Stimulated activated CD4-positive, alpha-beta T cell treated with anti-CD3 and anti-CD28 coated beads, TNF-alpha, amount 100 ng/mL, for 48 hours (primary cell): ENCODE results near the gene BUB3.

Experiments
- DNase-seq, 3 donors: peaks; one replicate each; pipeline ENCODE4 v3.0.0-alpha.2; 2020; ENCODE audit warnings: low read depth in 3 of 3

BUB3 gene

GRCh38 chr10:123154092-123154710 is at the start of gene BUB3:
BUB3 (plus strand) TSS chr10:123154402; CDS start chr10:123154918, 516 bp downstream.
- DNase-seq, result peak; percentile 83 to 93 (median 84)

GRCh38 chr10:123109466-123109865 is 44.7 kb upstream of the BUB3 start:
- no peak for DNase-seq

- no peak for DNase-seq
Measured at GRCh38 chr10:123117644-123118417, 36.4 kb upstream of the BUB3 start.

GRCh38 chr10:123119081-123119480 is 35.1 kb upstream of the BUB3 start:
- no peak for DNase-seq

- DNase-seq, result no peak
Measured at GRCh38 chr10:123126246-123126645, 28.0 kb upstream of the BUB3 start.

- no peak for DNase-seq
Measured at GRCh38 chr10:123129618-123130271, 24.5 kb upstream of the BUB3 start.

- peak; percentile 75 to 85 (median 83) for DNase-seq
Measured at GRCh38 chr10:123132576-123133477, 21.4 kb upstream of the BUB3 start.

- DNase-seq, result no peak
Measured at GRCh38 chr10:123133541-123134342, 20.5 kb upstream of the BUB3 start.

- DNase-seq, result no peak
Measured at GRCh38 chr10:123134343-123134914, 19.8 kb upstream of the BUB3 start.

- DNase-seq, result no peak
Measured at GRCh38 chr10:123134915-123135414, 19.2 kb upstream of the BUB3 start.

- DNase-seq, result no peak
Measured at GRCh38 chr10:123135415-123136141, 18.6 kb upstream of the BUB3 start, which contains the start of gene HMX3. HMX3 (plus strand) TSS chr10:123135970; CDS start chr10:123136051, 81 bp downstream.

- no peak for DNase-seq
Measured at GRCh38 chr10:123136221-123136805, 17.9 kb upstream of the BUB3 start.

GRCh38 chr10:123136806-123137642 is 17.2 kb upstream of the BUB3 start:
- no peak for DNase-seq

GRCh38 chr10:123139165-123139520 is 15.1 kb upstream of the BUB3 start:
- DNase-seq, result no peak

- DNase-seq, result no peak
Measured at GRCh38 chr10:123139521-123140163, 14.6 kb upstream of the BUB3 start.

GRCh38 chr10:123140164-123140982 is 13.8 kb upstream of the BUB3 start:
- DNase-seq, result no peak

GRCh38 chr10:123140983-123141390 is 13.2 kb upstream of the BUB3 start:
- no peak for DNase-seq
